Small intestine (tissue), 7 donors: ENCODE measurements around the gene POLL. TPM values are rescaled to one million over a fixed set of nuclear protein-coding genes. Genes with fewer than 3 reads are reported as not detected.

Experiments used
- DNase-seq, 2 donors: peaks; one replicate each; pipeline versions ENCODE4 v3.0.0 to v3.0.0-alpha.2; 2013
- FAIRE-seq: peaks from 2 replicates; lab custom pipeline; 2012; peaks lifted over from hg19 to GRCh38; lab: Jason Lieb, UNC
- H3K27ac ChIP-seq, 3 donors: one replicate each; pipeline ENCODE4 v1.5.1; 2013; ENCODE audit warnings: low read length in 2 of 3, mild to moderate bottlenecking in 2 of 3, control low read depth in 1 of 3, inconsistent platforms in 1 of 3, low read depth in 1 of 3, moderate library complexity in 1 of 3
- H3K27me3 ChIP-seq, 3 donors: one replicate each; pipeline ENCODE4 v1.6.1; 2013; ENCODE audit warnings: low read length in 3 of 3, inconsistent platforms in 1 of 3; ENCODE audit not compliant: control insufficient read depth in 3 of 3, insufficient read depth in 3 of 3
- H3K36me3 ChIP-seq, 3 donors: one replicate each; pipeline ENCODE4 v1.6.1; 2013; ENCODE audit warnings: low read length in 3 of 3, inconsistent platforms in 1 of 3, low read depth in 1 of 3, mild to moderate bottlenecking in 1 of 3, moderate library complexity in 1 of 3; ENCODE audit not compliant: control insufficient read depth in 3 of 3, insufficient read depth in 2 of 3
- H3K4me1 ChIP-seq, 3 donors: one replicate each; pipeline ENCODE4 v1.6.1; 2013; ENCODE audit warnings: low read length in 2 of 3, inconsistent platforms in 1 of 3, low read depth in 1 of 3, mild to moderate bottlenecking in 1 of 3, moderate library complexity in 1 of 3; ENCODE audit not compliant: control insufficient read depth in 3 of 3, insufficient read depth in 2 of 3
- H3K4me3 ChIP-seq, 3 donors: one replicate each; pipeline ENCODE4 v1.5.1; 2013; ENCODE audit warnings: low read length in 3 of 3, control low read depth in 1 of 3, inconsistent platforms in 1 of 3, low read depth in 1 of 3, mild to moderate bottlenecking in 1 of 3, moderate library complexity in 1 of 3
- H3K9me3 ChIP-seq, 2 donors: one replicate each; pipeline ENCODE4 v1.6.1; 2013; ENCODE audit warnings: low read depth in 1 of 2, low read length in 1 of 2; ENCODE audit not compliant: control insufficient read depth in 2 of 2, insufficient read depth in 1 of 2
- WGBS, 3 donors: extraction: QIAGEN DNeasy Blood & Tissue Kit; methylation state at CpG; one replicate each; pipeline ENCODE4 v1.1.7; 2013; 5-methylcytosine and 5-hydroxymethylcytosine counted together
- polyA plus RNA-seq, 4 donors: library from polyadenylated mRNA; stranded (reverse) in 3 of 4; unstranded in 1 of 4; fragments of 200-250 nt in 3 of 4; fragments of 120-200 nt in 1 of 4; gene quantifications; one replicate each; pipeline versions ENCODE4 v1.2.1 to v1.2.3, GENCODE V29; 2013
- donor health status: healthy with polysubstance abuse.
- donor health status: control.
- donor health status: control.
- donor health status: Bipolar disorder and iron deficiency.
- donor health status: healthy.

Gene POLL
- polyA plus RNA-seq, 4 donors = 24.8 to 31.3 (median 30.0) TPM

DNA sequence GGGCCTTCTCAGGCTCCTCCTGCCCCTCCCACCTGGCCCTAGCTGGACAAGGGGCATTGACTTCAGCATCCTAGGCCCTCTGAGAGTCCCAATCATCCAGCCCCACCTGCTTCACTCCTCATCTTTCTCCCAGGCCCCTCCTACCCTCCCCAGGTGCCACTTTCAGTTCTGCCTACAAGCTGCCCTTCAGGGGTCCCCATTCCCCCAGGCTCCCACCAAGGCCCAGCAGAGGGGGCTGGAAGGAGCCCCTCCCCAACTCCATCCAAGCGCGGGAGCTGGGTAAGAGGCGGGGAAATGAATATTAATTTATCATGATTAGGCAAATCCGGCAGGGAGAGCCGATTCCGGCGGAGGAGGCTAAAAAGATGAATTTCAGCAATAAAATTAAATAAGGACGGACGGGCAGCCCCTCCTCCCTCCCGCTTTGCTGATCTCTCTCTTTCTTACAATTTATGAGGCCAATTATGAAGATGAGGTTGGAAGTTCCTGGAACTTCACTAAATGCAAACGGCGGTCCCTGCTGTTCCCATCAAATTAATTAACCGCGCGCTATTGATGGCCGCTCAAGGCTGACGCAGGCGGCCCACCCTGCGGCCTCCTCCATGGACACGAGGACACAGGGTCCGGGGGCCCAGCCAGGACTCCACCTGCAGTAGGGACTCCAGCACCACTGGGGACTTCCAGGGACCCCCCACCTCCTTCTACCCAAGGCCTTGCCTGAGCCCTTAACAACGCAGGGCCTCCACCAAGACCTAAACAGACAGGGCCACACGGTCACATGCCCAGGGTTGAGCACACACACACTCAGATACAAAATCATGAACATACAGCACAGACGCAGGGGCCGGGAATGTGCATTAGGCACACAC is 13.9 kb downstream of the POLL start:
- H3K36me3 ChIP-seq = peaks cover 0 to 44% (median under 1%) of the 10 kb centered on the region in 3 donors
- no peak for DNase-seq
- no peak overlapping the region for H3K27ac ChIP-seq
- FAIRE-seq = no peak
- 89 to 94% (median 93%) methylated on average over 25 of the region's 25 CpGs for WGBS, 3 donors
- no peak overlapping the region for H3K4me3 ChIP-seq
- H3K27me3 ChIP-seq = peaks cover 0 to 17% (median 3%) of the 10 kb centered on the region in 3 donors
- H3K4me1 ChIP-seq = peaks cover 0 to 16% (median 3%) of the 10 kb centered on the region in 3 donors
- peaks cover 0 to 9% of the 10 kb centered on the region in 2 donors for H3K9me3 ChIP-seq

DNA sequence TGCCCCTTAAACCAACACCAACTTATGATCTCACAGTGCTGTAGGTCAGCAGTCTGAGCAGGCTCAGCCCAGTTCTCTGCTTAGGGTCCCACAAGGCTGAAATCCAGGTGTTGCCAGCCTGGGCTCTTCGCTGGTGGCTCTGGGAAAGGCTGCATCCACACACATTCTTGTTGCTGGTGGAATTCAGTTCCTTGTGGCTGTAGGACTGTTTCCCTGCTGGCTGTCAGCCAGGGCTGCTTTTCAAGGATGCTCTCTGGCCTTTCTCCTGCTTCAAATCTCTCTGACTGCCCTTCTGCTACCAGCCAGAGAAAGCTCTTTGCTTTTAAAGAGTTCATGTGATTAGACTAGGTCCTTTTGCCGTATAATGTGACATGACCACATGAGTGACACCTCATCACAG is 15.3 kb downstream of the POLL start:
- H3K27ac ChIP-seq = no peak overlapping the region
- H3K27me3 ChIP-seq = peaks cover 0 to 31% (median 3%) of the 10 kb centered on the region in 3 donors
- peaks cover 0 to 16% (median 3%) of the 10 kb centered on the region in 3 donors for H3K4me1 ChIP-seq
- peaks cover 0 to 30% (median 0%) of the 10 kb centered on the region in 3 donors for H3K36me3 ChIP-seq
- FAIRE-seq (no peak), DNase-seq (no peak)
- H3K9me3 ChIP-seq = peaks cover 0 to 9% of the 10 kb centered on the region in 2 donors
- no peak overlapping the region for H3K4me3 ChIP-seq
- 83 to 95% (median 85%) methylated on average over 2 of the region's 2 CpGs for WGBS, 3 donors

- Histone ChIP-seq H3K4me3 (no peak overlapping the region), H3K27ac (no peak overlapping the region), H3K27me3 (peaks cover 0 to 37% (median 8%) of the 10 kb centered on the region in 3 donors), H3K4me1 (peaks cover 0 to 16% (median 3%) of the 10 kb centered on the region in 3 donors), H3K36me3 (peaks cover 0 to 24% (median 0%) of the 10 kb centered on the region in 3 donors), H3K9me3 (peaks cover 0 to 9% of the 10 kb centered on the region in 2 donors)
- DNase-seq = no peak
- no peak for FAIRE-seq
- WGBS, 3 donors = 87 to 91% (median 89%) methylated on average over 7 of the region's 7 CpGs
Measured at GRCh38 chr10:101572126-101572525, 15.9 kb downstream of the POLL start.

DNA sequence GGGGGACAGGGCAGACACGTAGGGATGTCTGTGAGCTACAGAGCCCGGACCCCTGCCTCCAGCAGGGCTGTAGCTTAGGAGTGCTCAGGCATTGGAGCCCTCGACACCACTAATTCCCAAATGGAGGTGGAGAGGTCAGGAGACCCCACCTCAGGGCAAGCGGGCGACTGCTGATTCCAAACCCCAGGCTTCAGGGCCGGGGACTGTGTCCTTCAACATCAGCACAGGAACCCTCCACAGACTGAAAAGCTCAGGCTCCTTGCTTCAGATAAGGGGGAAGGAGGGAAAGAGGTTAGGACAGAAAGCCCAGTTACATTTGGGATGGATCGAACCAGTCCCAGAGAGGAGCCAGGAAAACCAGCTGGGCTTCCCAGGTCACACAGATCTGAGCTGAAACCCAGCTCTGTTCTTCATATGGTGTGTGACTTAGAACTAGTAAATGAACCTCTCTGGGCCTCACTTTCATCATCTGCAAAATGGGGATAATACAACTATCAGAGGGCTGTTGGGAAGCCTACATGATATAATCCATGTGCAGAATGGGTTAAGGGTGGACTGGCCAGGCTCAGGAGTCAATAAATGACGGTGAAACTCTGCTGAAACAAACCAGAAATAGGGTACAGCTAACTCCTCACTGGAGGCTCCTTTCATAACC is 16.7 kb downstream of the POLL start:
- H3K9me3 ChIP-seq = peaks cover 0 to 9% of the 10 kb centered on the region in 2 donors
- FAIRE-seq (no peak), DNase-seq (no peak)
- peaks cover 0 to 19% (median 0%) of the 10 kb centered on the region in 3 donors for H3K36me3 ChIP-seq
- no peak overlapping the region for H3K4me3 ChIP-seq
- peaks cover 0 to 44% (median 14%) of the 10 kb centered on the region in 3 donors for H3K27me3 ChIP-seq
- 62 to 77% (median 76%) methylated on average over 8 of the region's 8 CpGs for WGBS, 3 donors
- H3K27ac ChIP-seq = no peak overlapping the region
- peaks cover 0 to 16% (median 3%) of the 10 kb centered on the region in 3 donors for H3K4me1 ChIP-seq

DNA sequence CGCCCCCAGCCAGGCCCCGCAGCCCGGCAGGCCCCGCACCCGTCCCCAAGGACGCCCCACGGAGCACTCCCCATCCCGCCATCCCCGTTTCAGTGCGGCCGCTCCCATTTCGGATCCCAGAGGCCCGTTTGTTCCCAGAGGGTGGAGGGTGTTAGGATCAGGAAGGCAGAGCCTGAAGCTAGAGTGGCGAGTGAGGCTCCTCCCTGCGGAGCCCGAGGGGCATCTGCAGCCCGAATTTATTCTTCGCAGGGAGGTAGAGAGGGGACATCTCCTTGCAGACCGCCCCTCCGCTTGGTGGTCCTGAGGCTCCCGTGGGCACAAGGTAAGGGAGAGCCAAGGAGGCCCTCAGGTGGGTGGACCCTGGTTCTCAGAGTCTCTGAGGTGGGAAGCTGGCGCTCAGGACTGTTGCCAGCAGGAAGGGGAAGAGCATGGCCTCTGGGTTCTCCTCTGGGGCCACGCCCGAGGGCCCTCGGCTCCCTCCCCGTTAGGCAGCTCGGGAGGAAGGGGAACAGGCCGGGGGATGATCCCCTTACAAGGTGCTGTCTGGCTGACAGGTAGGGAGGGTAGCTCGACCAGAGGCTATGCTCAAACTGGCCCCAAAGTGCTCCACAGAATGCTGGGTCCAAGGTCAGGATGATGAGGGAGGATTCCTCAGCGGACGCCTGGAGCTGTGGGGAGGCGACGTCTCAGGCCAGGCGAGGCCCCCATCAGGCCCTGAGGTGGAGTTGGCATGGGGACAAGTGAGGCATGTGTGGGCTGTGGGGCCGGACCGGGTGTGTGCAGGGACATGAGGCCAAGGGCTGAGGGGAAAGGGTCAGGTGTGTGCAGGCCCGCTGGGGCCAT is 17.4 kb downstream of the POLL start:
- no peak overlapping the region for H3K27ac ChIP-seq
- peaks cover 4 to 52% (median 19%) of the 10 kb centered on the region in 3 donors for H3K27me3 ChIP-seq
- peaks cover 0 to 16% (median 3%) of the 10 kb centered on the region in 3 donors for H3K4me1 ChIP-seq
- peak overlapping the region in 2 of 3 donors; percentile 0 to 67 for H3K4me3 ChIP-seq
- peaks cover 0 to 9% of the 10 kb centered on the region in 2 donors for H3K9me3 ChIP-seq
- DNase-seq (peak in 1 of 2 donors; percentile 15), FAIRE-seq (no peak)
- H3K36me3 ChIP-seq = peaks cover 0 to 15% (median 0%) of the 10 kb centered on the region in 3 donors
- 4 to 11% (median 9%) methylated on average over 35 to 37 of the region's 37 CpGs for WGBS, 3 donors

DNA sequence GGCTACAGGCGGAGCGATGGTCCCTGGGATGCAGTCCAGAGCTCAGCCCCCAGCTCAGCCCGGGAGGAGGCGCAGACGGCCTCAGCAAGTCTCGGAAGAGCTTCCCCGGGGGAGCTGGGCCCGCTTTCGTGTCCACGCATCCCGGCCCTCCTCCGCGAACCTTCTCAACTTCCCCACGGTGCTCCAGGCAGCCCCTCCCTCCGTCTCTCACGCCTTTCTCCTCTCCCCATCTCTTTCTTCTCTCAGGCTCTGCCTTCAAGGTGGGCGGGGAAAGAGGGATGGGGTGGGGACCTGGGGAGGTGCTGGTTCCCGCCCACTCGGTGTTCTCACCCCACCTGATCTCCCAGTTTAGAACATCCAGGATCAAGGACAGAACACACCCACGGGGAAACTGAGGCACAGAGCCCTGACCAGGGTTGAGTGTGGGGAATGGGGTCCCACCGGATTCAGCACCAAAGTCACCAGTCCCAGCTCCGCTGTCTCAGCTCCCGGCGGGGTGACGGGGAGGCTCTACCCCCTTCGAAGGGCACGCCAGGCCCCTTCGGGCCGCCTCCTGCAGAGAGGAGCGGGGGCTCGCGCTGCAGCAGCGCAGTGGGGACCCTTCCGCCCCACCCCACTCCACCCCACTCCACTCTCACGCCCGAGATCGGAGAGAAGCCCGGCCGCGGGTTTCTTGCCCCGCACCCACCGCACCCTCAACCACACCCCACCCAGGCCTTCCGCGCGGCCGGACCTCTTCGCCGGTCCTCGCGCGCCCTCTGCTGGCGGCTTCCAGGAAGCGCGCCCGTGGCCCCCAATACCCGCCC is 18.2 kb downstream of the POLL start:
- Histone ChIP-seq H3K27ac (no peak overlapping the region), H3K27me3 (peaks cover 4 to 60% (median 22%) of the 10 kb centered on the region in 3 donors)
- no peak for FAIRE-seq

GRCh38 chr10:101569323-101569621 is 18.8 kb downstream of the POLL start:
- H3K27me3 ChIP-seq = peaks cover 4 to 62% (median 22%) of the 10 kb centered on the region in 3 donors
- no peak overlapping the region for H3K27ac ChIP-seq
- peak overlapping the region in 1 of 3 donors; percentile 67 for H3K4me3 ChIP-seq
- peaks cover 0 to 16% (median 3%) of the 10 kb centered on the region in 3 donors for H3K4me1 ChIP-seq
- DNase-seq (no peak), FAIRE-seq (no peak)
- H3K9me3 ChIP-seq = peaks cover 0 to 9% of the 10 kb centered on the region in 2 donors
- 6 to 8% (median 8%) methylated on average over 11 of the region's 11 CpGs for WGBS, 3 donors
- peaks cover 0 to 5% (median 0%) of the 10 kb centered on the region in 3 donors for H3K36me3 ChIP-seq

More for the DNA sequence above, 18.2 kb downstream of the POLL start:
- DNase-seq = peak; percentile 68 to 89
- Histone ChIP-seq H3K4me3 (peak overlapping the region in 2 of 3 donors; percentile 53 to 67), H3K9me3 (peaks cover 0 to 9% of the 10 kb centered on the region in 2 donors), H3K4me1 (peaks cover 0 to 16% (median 3%) of the 10 kb centered on the region in 3 donors), H3K36me3 (peaks cover 0 to 10% (median 0%) of the 10 kb centered on the region in 3 donors)
- WGBS, 3 donors = 1 to 3% (median 1%) methylated on average over 36 to 56 of the region's 56 CpGs
